HepG2 (cell line): ENCODE data around the gene SGK1. TPM values are rescaled to one million over a fixed set of nuclear protein-coding genes. Genes with fewer than 3 reads are reported as not detected.

Experiments
- DDIT3 ChIP-seq: sonication (generic); formaldehyde crosslinking; IDR thresholded peaks from 2 replicates; pipeline ENCODE4 v1.4.0; 2020; ENCODE audit warnings: mild to moderate bottlenecking, missing genetic modification reagents
- ETV5 ChIP-seq: IDR thresholded peaks from 2 replicates; pipeline ENCODE4 v1.6.1; 2018; ENCODE audit warnings: missing biosample characterization, missing genetic modification reagents, inconsistent platforms, borderline replicate concordance
- GRHL1 ChIP-seq: sonication (generic); formaldehyde crosslinking; conservative IDR thresholded peaks from 2 replicates; pipeline ENCODE4 v1.8.0; 2022; ENCODE audit warnings: missing genetic modification reagents
- HNF4A ChIP-seq: sonication (generic); formaldehyde crosslinking; IDR thresholded peaks from 2 replicates; pipeline ENCODE4 v1.4.0; 2020; ENCODE audit warnings: missing genetic modification reagents
- HOXA5 ChIP-seq: sonication (generic); formaldehyde crosslinking; IDR thresholded peaks from 2 replicates; pipeline ENCODE4 v1.4.0; 2020; ENCODE audit warnings: missing genetic modification reagents
- NCOA1 ChIP-seq: sonication (generic); formaldehyde crosslinking; IDR thresholded peaks from 2 replicates; pipeline ENCODE4 v1.9.0; 2021; ENCODE audit warnings: missing genetic modification reagents
- NCOA2 ChIP-seq: sonication (generic); formaldehyde crosslinking; IDR thresholded peaks from 2 replicates; pipeline ENCODE4 v1.8.0; 2022; ENCODE audit warnings: inconsistent platforms
- NFATC3 ChIP-seq: sonication (generic); formaldehyde crosslinking; IDR thresholded peaks from 2 replicates; pipeline ENCODE4 v1.5.1; 2020; ENCODE audit warnings: mild to moderate bottlenecking, missing genetic modification reagents
- NFE2 ChIP-seq: sonication (generic); formaldehyde crosslinking; IDR thresholded peaks from 2 replicates; pipeline ENCODE4 v1.4.0; 2020; ENCODE audit warnings: missing genetic modification reagents
- NPAS2 ChIP-seq: sonication (generic); formaldehyde crosslinking; IDR thresholded peaks from 2 replicates; pipeline ENCODE4 v1.8.0; 2022; ENCODE audit warnings: mild to moderate bottlenecking, missing genetic modification reagents, borderline replicate concordance
- PBX3 ChIP-seq: sonication (generic); formaldehyde crosslinking; IDR thresholded peaks from 2 replicates; pipeline ENCODE4 v1.8.1; 2023; ENCODE audit warnings: missing genetic modification reagents, inconsistent platforms, borderline replicate concordance
- PHF21A ChIP-seq: sonication (generic); formaldehyde crosslinking; IDR thresholded peaks from 2 replicates; pipeline ENCODE4 v1.5.0; 2020; ENCODE audit warnings: mild to moderate bottlenecking, missing genetic modification reagents
- SETDB1 ChIP-seq: sonication (generic); formaldehyde crosslinking; IDR thresholded peaks from 2 replicates; pipeline ENCODE4 v1.5.1; 2020; ENCODE audit warnings: missing genetic modification reagents, mild to moderate bottlenecking, borderline replicate concordance
- SYNCRIP ChIP-seq: fragments of 200-400 bp; formaldehyde crosslinking; IDR thresholded peaks from 2 replicates; pipeline ENCODE4 v1.6.1; 2018; ENCODE audit warnings: mild to moderate bottlenecking, low read depth, low read length; ENCODE audit not compliant: insufficient read depth
- ZBTB10 ChIP-seq: sonication (generic); formaldehyde crosslinking; IDR thresholded peaks from 2 replicates; pipeline ENCODE4 v1.4.0; 2020; ENCODE audit warnings: missing genetic modification reagents, borderline replicate concordance
- ZBTB20 ChIP-seq: sonication (generic); formaldehyde crosslinking; IDR thresholded peaks from 2 replicates; pipeline ENCODE4 v1.8.1; 2023; ENCODE audit warnings: missing genetic modification reagents, low read depth, mild to moderate bottlenecking, borderline replicate concordance
- ZBTB42 ChIP-seq: sonication (generic); formaldehyde crosslinking; IDR thresholded peaks from 2 replicates; pipeline ENCODE4 v1.5.0; 2020; ENCODE audit warnings: mild to moderate bottlenecking, missing genetic modification reagents
- ZFY ChIP-seq: sonication (generic); formaldehyde crosslinking; IDR thresholded peaks from 2 replicates; pipeline ENCODE4 v1.4.0; 2020; ENCODE audit warnings: missing genetic modification reagents
- ZNF12 ChIP-seq: sonication (generic); formaldehyde crosslinking; IDR thresholded peaks from 2 replicates; pipeline ENCODE4 v1.5.0; 2020; ENCODE audit warnings: missing genetic modification reagents
- ZNF724P ChIP-seq: sonication (generic); formaldehyde crosslinking; IDR thresholded peaks from 2 replicates; pipeline ENCODE4 v1.8.0; 2022; ENCODE audit warnings: missing genetic modification reagents, borderline replicate concordance
- ZNF776 ChIP-seq: sonication (generic); formaldehyde crosslinking; IDR thresholded peaks from 2 replicates; pipeline ENCODE4 v1.4.0; 2020; ENCODE audit warnings: mild to moderate bottlenecking, missing genetic modification reagents
- ZSCAN12 ChIP-seq: sonication (generic); formaldehyde crosslinking; IDR thresholded peaks from 2 replicates; pipeline ENCODE4 v1.9.0; 2021; ENCODE audit warnings: mild to moderate bottlenecking, missing genetic modification reagents
- polyA plus RNA-seq, 8 experiments: library from polyadenylated mRNA; depleted of rRNA in 3 of 8; stranded (reverse) in 7 of 8; unstranded in 1 of 8; fragments of >200 nt; fragmentation: Illumina TruSeq in 4 of 8; extraction: Trizol in 4 of 8; gene quantifications; 2 replicates each; pipeline versions ENCODE4 v1.2.1 to v1.2.3, GENCODE V29; 2011 to 2016; ENCODE audit warnings: low read depth in 4 of 8, missing spikeins in 1 of 8, mixed read lengths in 1 of 8; ENCODE audit not compliant: insufficient read depth in 1 of 8
- total RNA-seq, 5 experiments: library from RNA; depleted of rRNA; stranded (reverse); fragments of >200 nt; fragmentation: Illumina TruSeq; extraction: Trizol; gene quantifications; 2 replicates each; pipeline ENCODE4 v1.2.3, GENCODE V29; 2016; ENCODE audit warnings: low read depth in 1 of 5
- TF ChIP-seq, protein P1 (sequence below): sonication (generic); formaldehyde crosslinking; IDR thresholded peaks from 2 replicates; pipeline ENCODE4 v1.5.0; 2020; ENCODE audit warnings: missing genetic modification reagents, mild to moderate bottlenecking, borderline replicate concordance

The SGK1 gene
- total and polyA plus RNA-seq, 2 of the 13 experiments (the other 11 are each of a cell fraction or from before 2014, with no cell fraction given): 56.1 to 56.2 TPM

- no peak for TF ChIP-seq ZNF724P (CRISPR knock-in tag)
- no peak for TF ChIP-seq ZNF776 (CRISPR knock-in tag)
- TF ChIP-seq ZSCAN12: no peak
- TF ChIP-seq ZFY (CRISPR knock-in tag): no peak
- TF ChIP-seq NFE2: no peak
- TF ChIP-seq ZBTB42 (CRISPR knock-in tag): no peak
- peak; percentile 86; the same call in 1 of the 2 replicates for TF ChIP-seq NCOA1 (CRISPR knock-in tag)
- peak; percentile 55; the same call in 1 of the 2 replicates for TF ChIP-seq DDIT3 (CRISPR knock-in tag)
- TF ChIP-seq, protein P1, sequence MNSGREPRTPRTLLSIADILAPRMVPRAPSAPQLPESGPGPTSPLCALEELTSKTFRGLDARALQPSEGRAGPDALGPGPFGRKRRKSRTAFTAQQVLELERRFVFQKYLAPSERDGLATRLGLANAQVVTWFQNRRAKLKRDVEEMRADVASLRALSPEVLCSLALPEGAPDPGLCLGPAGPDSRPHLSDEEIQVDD: no peak
- peak; percentile 99 for TF ChIP-seq NCOA2 (CRISPR knock-in tag)
- TF ChIP-seq SETDB1: no peak
- no peak for TF ChIP-seq NPAS2 (CRISPR knock-in tag)
- TF ChIP-seq HNF4A (CRISPR knock-in tag): peak; percentile 99
- peak; percentile 82 for TF ChIP-seq PHF21A (CRISPR knock-in tag)
- no peak for TF ChIP-seq GRHL1 (CRISPR knock-in tag)
- peak; percentile 94 for TF ChIP-seq ZBTB20 (CRISPR knock-in tag)
- peak; percentile 59; the same call in 1 of the 2 replicates for TF ChIP-seq ZNF12 (CRISPR knock-in tag)
- peak; percentile 85 for TF ChIP-seq HOXA5 (CRISPR knock-in tag)
- TF ChIP-seq ETV5 (CRISPR knock-in tag): peak; percentile 76; the same call in 1 of the 2 replicates
- TF ChIP-seq PBX3 (CRISPR knock-in tag): no peak
- TF ChIP-seq SYNCRIP: no peak
- no peak; the same call in 1 of the 2 replicates for TF ChIP-seq ZBTB10
- TF ChIP-seq NFATC3 (CRISPR knock-in tag): no peak
Observed at GRCh38 chr6:134198093-134198492, 119.8 kb downstream of the SGK1 start (continued).
